Measurements from ENCODE around the gene ACVR1.

ACVR1 gene

DNA sequence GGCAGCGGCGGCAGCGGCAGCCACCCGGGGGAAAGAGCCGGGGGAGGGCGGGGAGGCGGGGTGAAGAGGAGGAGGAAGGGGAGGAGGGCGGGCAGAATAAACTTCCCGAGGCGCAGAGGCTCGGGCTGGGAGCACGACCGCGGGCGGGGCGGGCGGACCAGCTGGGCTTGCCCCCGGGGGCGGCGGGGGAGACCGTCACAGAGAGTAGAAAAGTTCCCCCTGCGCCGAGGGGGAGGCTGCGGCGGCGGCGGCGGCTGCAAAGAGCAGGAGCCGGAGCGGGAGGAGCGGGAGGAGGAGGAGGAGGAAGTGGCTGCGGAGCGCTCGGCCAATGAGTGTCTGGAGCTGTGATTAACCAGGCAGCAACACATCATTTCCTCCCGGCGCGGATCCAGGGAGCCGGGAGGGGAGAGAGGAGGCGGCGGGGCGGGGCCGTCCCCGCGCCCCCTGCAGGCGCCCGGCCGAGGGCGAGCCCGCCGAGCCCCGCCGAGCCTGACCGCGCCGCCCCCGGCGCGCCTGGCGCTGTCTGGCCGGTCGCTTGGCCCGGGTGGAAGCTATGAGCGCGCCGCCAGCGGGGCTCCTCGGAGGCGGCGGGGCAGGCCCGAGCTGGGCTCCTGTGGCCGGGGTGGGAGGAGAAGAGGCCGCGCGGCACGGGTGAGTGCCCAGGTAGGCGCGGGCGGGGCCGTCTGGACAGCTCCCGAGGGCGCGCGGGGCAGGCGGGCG, at the start of gene ACVR1:
TSS of gene ACVR1 (minus strand) at position 265 of the 720 bp plus-strand sequence. CDS start 76,837 bp downstream, outside the sequence.
- peak; percentile 66 for DNase-seq (ENCODE audit: low read depth)

DNA sequence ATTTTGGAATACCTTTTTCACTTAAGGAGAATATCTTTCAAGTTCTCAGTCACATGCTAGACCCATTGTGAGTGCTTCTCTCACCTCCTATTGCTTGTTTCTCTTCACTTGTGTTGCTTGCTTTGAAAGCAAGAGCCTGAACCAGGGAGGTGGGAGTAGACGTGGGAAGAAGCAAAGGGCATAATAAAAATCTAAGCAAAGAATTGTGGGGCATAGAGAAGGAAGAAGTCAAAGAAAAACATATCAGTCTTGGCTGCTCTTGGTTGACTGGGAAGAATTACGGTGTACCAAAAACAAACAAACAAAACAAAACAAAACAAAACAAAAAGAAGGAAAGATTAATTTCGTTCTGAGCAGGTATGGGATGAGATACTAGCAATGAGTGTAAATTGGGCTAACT, 48.9 kb upstream of the ACVR1 start:
- DNase-seq (ENCODE audit: low read depth) = no peak

DNA sequence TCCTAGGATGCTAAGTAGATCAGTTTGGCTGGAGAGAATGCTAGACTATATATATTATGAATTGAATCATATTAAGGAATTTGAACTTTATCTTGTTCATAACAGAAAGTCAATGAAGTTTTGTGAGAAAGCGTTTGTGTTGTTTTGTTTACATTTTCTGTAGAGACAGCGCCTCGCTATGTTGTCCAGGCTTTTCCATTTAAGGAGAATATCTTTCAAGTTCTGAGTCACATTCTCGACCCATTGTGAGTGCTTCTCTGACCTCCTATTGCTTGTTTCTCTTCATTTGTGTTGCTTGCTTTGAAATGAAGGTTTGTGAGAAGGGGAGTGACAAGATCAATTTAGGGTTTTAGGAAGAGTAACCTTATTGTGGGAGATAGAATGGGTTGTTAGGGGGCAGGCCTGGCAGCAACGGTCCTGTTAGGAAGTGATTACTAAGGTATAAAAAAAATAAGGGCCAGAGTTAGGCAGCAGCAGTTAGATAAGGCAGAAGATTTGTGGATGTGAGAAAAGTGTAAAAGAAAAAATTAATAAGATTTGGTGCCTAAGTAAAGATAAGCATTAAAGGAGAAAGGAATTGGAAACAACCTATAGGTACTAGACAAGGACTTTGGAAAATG, 47.6 kb upstream of the ACVR1 start:
- no peak for DNase-seq (ENCODE audit: low read depth)

DNA sequence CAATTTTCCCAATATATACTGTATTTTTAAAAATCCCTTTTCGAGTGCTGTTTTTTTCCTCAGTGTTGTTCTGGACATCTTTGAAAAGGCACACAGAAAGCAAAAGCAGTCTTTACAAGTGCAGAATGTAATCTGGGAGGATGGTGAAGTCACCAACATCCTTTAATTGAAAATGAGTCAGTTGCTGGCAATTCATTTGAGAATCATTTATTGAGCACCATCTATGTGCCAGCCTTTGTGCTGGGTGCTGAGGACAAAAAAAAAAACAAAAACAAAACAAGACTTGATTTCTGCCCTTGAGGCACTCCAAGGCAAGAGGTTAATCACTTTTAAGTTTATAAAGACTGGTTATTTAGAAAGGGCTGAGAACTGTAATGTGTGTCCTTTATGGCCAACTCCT, 46.7 kb upstream of the ACVR1 start:
- DNase-seq (ENCODE audit: low read depth) = no peak

DNA sequence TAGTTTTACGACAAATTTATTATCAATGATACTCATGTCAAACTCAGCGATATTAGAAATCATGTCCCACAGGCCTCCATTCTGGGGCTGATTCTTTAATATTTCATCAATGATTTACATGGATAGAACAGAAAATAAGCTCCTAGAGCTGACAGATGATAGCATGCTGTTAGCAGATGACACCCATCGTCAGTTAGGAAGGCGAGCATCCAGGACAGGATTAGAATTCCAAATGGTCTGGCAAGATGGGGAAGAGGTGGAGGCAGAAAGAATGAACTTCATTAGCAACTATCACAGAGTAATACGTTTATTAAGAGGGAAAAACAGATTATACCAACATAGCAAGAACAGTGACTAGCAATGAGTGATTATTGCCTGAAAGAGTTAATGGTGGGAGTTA, 46.2 kb upstream of the ACVR1 start:
- no peak for DNase-seq (ENCODE audit: low read depth)

DNA sequence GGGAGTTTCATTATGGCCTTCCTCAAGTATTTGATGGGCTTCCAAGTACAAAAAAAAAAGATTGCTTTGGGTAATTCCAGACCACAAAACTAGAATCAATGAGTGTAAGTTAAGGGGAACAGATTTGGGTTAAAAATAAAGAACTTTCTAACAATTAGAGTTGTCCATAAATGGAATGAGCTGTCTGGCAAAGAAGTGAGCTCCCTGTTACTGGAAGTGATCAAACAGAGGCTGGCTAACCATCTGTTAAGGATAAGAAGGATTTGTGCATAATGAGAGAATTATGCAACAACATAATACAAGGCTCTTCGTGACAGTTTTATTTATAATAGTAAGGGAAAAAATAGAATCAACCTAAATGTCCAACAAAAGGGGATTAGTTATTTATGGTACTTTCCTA, 44.6 kb upstream of the ACVR1 start:
- no peak for DNase-seq (ENCODE audit: low read depth)

DNA sequence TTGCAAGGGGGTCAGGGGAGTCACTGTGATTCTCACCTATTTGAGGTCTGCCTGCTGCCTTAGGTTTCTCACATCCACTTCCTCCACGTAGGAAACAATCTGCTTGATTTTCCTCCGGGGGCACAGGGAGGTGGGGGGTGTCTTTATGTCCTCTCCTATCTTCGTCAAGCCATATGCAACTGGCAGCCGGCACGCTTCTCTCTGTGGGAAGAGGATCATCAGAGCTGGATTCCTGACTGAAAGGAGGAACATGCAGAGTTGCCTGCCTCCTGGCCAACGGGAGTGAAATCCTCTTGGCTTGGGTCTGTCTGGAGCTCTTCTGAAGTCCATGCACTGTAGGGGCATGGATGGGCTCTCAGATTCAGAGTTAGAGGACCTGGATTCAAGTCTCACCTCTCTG, 43.1 kb upstream of the ACVR1 start:
- DNase-seq (ENCODE audit: low read depth) = no peak

DNA sequence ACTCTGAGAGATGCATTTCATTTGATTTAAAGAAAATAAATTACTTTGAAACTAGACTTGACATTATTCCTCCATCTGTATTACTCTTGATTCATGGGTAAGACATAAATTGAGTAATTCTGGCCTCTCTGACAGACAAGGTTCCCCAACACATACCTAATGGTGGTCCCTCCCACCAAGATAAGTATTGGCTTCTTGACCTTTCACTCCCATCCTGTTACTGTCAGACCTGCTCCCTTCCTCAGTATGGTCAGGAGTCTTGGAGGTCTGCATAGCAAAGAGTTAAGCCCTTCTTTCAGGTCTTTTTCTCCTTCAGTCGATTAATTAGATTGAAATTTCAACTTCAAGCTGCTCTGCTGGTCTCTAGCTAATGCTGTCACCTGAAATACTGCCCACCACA, 42.2 kb upstream of the ACVR1 start:
- no peak for DNase-seq (ENCODE audit: low read depth)

DNA sequence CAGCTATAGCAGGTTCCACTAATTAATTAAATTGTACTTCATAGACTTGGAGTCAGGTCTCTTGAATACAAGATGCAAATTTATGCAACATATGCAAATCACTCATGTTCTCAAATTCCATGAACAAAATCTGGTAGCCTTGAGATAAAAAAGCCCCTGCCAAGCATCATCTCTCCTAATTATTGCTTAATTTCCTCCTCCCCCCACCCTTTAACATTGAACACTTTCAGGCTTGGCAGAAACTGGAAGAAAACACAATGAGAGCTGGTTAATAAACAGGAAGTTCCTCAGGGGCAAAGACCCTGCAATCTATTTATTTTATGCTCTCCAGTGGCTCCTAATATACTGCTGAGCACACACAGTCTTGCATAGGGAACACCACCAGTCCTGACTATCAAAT, 35.6 kb upstream of the ACVR1 start:
- DNase-seq (ENCODE audit: low read depth) = no peak

DNA sequence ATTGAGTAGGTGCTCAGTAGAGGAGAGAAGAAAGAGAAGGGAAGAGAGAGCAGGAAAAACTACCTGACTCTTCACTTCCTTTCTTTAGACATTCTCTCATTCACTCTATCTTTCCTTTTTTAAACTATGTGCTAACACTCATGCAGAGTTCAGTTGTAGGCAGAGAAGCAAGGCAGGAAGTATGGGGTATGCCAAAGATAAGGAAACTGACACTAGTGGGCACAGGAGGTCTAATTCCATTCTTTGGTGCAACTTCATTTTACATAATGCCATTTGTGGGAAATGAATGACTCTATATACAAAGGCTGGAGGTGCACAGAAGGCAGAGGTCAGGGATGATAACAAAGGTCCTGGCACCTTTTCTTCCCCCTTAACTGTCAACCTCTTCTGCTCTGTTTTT, 35.1 kb upstream of the ACVR1 start:
- DNase-seq (ENCODE audit: low read depth) = no peak

DNA sequence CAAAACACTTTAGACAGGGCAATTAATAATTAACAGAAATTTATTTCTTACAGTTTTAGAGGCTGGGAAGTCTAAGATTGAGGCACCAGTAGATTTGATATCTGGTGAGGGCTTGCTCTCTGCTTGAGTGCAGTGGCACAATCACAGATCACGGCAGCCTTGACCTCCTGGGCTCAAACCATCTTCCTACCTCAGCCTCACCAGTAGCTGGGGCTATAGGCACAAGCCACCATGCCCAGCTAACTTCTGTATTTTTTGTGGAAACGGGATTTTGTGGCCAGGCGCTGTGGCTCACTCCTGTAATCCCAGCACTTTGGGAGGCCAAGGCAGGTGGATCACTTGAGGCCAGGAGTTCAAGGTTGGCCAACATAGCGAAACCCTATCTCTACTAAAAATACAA, 29.0 kb upstream of the ACVR1 start:
- DNase-seq (ENCODE audit: low read depth) = no peak

DNA sequence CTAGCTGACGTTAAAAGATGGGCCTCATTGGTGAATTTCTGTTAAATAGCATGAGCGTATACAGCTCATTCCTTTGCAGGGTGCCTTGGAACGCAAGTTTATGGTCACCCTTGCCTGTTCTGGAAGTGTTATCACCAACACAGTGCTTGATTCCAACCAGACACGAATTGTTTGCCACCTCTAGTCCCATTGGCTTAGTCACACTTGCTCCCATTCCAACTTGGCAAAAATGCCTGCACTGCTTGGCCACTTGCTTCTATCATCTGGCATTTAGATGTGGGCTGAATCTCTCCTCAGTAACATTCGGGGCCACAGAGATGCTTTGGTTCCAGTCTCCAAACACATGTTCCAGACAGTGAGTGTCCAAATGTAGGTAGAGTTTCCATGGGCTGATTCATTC, 27.5 kb upstream of the ACVR1 start:
- DNase-seq (ENCODE audit: low read depth) = no peak

DNA sequence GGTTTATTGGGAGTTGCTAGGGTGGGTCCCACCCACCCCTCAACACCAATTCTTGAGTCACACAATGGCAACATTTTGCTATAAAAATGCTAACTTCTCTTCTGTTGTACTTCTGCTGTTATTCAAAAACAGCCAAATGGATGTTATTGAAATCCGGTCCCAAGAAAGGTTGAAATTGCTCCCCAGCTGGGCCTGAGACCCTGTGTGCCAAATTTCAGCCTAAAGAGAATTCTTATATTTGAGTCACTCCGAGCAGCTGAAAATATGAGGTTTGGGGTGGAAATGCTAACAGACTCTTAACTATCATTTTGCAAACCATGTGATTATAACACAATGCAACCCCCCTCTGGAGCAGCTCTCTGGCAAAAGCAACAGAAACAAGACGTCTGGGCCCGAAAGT, 27.0 kb upstream of the ACVR1 start:
- DNase-seq (ENCODE audit: low read depth) = no peak

DNA sequence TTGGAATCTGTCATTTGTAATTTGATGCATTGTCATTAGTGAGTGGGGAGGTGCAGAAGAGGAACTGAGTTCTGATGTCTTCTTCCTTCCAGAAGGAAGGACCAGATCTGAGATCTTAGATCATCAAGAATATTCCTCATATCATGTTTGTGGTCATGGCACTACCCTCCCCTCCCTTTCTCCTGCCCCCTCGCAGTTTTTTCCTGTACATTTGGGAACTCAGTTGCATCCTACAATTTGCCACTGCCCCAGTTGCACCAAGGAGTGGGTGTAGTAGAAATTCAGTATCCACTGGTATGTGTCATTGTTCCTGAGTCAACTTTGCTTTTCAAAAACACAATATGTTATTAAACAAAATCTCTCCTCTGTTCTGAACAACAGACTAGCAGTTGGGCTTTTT, 26.6 kb upstream of the ACVR1 start:
- DNase-seq (ENCODE audit: low read depth) = no peak

DNA sequence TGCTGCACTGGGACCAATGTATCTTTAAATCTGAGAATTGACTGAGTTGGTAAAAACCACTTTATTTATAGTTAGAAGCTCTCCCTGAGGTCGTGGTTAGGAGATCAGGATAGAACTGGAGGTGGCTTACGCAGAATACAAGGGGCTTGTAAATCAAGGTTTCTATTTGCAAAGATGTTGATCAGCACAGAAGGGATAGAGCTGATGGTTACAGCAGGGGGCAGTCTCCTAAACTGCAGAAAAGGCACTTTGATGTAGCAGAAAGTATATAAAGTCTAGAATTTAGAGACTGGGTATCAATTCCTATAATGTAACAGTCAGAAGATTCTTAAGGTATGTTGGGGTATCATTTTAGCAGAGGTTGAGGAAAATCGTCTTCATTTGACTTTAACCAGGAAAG, 25.2 kb upstream of the ACVR1 start:
- no peak for DNase-seq (ENCODE audit: low read depth)

DNA sequence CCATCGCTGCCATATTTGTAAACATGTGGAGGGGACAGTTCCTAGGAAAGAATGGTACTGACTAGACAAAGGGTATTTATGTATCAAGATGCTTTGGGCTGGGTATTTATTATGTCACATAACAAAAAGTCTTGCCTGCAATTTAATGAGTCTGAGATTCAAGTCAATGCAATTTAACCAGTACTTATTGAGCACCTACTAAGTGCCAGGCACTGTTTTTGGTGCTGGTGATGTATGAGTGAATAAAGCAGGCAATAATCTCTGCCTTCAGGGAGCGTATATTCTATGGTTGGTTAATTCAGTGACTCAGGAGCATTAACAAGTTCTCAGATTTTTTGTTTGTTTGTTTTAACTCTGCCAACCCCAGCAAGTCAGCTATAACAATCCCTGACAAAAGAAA, 24.6 kb upstream of the ACVR1 start:
- no peak for DNase-seq (ENCODE audit: low read depth)

DNA sequence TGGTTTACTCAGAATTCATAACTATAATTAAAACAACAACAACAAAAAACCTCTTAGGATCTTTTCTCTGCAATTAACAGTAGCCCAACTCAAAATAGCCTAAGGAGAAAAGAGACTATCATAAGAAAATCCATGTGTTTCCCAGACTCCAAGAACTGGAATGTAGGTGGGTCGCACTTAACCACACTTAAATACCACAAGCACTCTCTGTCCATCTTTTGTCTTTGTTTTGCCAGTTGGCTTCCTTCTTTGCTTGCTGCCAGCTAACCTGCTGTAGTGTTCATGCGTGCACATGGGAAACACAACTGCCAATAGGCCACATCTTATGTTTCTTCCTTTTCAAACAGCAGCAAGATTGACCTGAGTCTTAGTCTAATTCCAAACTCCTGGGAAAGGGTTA, 24.1 kb upstream of the ACVR1 start:
- no peak for DNase-seq (ENCODE audit: low read depth)

DNA sequence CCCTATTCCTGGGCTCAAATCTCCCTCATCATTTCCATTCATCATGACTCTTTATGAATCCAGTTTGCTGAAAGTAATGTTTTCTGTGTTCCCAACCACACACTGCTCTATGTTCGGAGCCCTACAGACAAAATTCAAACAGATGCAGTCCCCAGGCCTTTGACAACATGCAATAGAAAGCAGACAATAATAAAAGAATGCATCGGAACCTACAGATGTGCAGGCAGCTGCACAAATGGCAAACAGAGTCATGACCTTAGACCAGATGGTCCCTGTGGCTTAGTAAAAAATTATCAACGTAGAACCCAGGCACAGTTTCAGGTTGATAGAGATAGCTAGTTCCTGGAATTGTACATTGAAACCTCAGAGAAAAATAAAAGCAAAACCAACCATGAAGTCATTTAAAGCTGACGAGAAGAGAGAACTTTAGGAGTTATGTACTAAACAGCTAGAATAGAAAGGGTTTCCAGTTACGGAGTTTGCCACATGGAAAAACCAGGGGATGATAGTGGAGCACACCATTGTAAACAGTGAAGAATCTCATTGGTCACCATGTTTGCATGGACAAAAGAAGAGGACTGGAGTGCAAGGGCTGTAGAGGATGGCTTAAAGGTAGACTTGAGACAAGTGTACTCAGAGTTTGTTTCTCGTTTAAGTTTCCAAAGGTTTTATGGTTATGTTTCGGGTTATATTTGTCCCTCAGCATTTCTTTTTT, 23.2 kb upstream of the ACVR1 start:
- no peak for DNase-seq (ENCODE audit: low read depth)

DNA sequence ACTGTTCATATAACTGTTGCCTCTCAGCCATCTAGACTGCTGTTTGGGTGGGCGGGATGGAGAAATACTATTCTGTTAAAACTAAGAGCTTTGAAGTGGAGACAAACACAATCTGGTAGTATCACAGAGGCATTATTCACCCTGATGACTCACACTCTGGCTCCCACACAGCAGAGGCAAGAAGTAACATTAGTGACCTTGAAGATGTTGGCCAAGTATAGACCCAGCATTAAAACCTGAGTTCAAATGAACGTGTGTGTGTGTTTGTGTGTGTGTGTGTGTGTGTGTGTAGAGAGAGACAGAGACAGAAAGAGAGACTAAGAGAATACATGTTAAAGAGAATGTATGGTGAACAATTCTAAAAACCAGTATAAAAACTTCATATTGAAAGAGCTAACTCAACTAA, 22.5 kb upstream of the ACVR1 start:
- DNase-seq (ENCODE audit: low read depth) = peak; percentile 59

DNA sequence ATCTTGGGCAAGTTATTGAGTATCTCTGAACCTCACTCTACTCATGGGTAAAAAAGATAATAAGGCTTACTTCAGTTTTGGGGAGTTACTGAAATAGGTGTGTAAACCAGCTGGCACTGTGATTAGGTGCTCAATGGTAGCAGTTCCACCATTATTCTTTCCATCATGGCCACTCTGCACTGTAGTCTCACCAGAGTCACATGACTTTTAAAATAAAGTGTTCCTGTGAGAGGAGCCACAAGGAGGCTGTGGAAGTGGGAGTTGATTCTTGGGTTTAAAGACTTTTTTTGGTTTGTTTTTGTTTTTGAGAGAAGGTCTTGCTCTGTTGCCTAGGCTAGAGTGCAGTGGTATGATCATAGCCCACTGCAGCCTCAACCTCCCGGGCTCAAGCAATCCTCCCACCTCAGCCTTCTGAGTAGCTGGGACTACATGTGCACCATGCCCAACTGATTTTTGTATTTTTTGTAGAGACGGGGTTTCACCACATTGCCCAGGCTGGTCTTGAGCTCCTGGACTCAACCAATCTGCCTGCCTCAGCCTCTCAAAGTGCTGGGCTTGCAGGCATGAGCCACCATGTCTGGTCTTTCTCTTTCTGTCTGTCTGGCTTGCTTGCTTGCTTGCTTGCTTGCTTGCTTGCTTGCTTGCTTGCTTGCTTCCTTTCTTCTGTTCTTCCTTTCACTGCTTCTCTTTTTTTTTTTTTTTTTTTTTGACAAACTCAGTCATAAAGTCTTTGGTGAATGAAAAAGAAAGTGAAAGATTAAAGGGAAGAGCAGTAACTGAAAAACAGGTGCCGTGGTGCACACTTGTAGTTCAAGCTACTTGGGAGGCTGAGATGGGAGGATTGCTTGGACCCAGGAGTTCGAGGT, 21.2 kb upstream of the ACVR1 start:
- no peak for DNase-seq (ENCODE audit: low read depth)

DNA sequence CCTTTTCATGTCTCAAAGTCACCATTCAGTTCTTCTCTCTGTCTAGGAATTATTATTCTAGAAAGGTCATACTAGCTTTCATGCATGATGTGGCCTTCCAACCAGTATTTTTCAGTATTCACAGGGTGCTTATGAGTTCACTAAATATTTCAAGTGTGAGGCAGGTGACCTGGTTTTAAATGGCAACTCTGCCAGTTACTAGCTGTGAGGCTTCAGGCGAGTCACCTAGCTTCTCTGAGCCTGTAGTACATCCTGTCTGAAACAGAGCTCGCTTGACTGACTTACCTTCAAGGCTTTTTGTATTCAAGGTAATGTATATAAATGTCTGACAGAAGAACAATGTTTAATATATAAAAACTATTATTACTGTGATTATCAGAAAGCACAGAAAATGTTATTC, 19.4 kb upstream of the ACVR1 start:
- no peak for DNase-seq (ENCODE audit: low read depth)

DNA sequence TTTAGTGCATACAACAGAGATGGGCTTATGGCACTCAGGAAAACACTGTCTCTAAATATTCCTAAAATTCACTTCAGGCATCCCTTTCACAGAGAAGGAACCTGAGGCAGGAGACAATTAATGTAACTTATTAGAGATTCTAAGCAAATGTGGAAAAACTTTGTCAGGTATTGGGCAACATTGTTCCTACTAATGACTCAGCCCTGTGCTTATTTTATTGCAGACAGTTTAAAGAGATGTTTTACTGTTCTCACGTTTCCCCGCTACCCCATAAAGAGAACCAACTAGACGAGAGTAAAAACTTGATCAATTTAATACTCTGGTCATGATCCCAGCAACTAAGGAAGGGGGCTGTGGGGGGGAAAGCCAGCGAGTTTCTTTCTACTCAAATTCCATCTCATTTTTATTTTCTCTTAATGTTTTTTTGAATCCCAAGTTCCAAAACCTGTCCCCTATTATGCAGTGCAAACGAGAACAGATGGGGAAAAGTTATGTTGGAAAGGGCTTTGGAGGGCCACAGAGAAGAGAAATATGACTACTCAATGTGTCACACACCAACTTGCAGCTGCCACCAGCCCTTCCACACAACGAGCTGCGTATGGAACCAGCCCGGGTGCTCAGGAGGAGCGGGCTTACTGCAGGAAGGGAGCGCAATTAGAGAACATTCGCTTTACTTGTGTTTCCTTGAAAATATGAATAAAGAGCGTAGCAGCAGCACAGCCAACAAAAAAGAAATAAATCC, 18.7 kb upstream of the ACVR1 start:
- no peak for DNase-seq (ENCODE audit: low read depth)
